H1 (cell line): ENCODE results near the gene CDYL2. TPM values are rescaled to one million over a fixed set of nuclear protein-coding genes. Genes with fewer than 3 reads are reported as not detected.

Experiments used
- CBX5 ChIP-seq: fragments of 300-800, 300-1000 bp; sonication (generic); IDR thresholded peaks from 2 replicates; pipeline ENCODE4 v1.7.1; 2016; ENCODE audit warnings: antibody characterized with exemption, low read length, low read depth
- CEBPB ChIP-seq: IDR thresholded peaks from 2 replicates; pipeline ENCODE4 v1.6.1; 2012; ENCODE audit warnings: low read depth, low read length
- GTF2F1 ChIP-seq: IDR thresholded peaks from 2 replicates; pipeline ENCODE4 v1.6.1; 2012; ENCODE audit warnings: low read depth, low read length, improper control_type of control experiment, borderline replicate concordance
- MAFK ChIP-seq: IDR thresholded peaks from 2 replicates; pipeline ENCODE4 v1.6.1; 2012; ENCODE audit warnings: low read depth, mild to moderate bottlenecking, improper control_type of control experiment, low read length
- polyA plus RNA-seq, 7 experiments: library from polyadenylated mRNA; depleted of rRNA in 3 of 7; stranded (reverse) in 5 of 7; unstranded in 2 of 7; fragments of >200 nt in 5 of 7; fragments of 200-250 nt in 2 of 7; gene quantifications; 1 replicate in 5 of 7; 2 replicates in 1 of 7; 4 replicates in 1 of 7; pipeline versions ENCODE4 v1.2.1 to v1.2.3, GENCODE V29; 2011 to 2013; ENCODE audit warnings: missing spikeins in 2 of 7, mixed read lengths in 2 of 7
- total RNA-seq: library from RNA; stranded (reverse); fragmentation: NEBNext Ultra II Directional; extraction: Animal tissue kit (Norgen Biotek cat#: 25700); gene quantifications from 2 replicates; pipeline ENCODE4 v1.2.1, GENCODE V29; 2021
- TF ChIP-seq, protein P1 (sequence below): fragments of 300-600 bp; sonication (generic); IDR thresholded peaks from 2 replicates; pipeline ENCODE4 v1.7.1; 2012; ENCODE audit warnings: low read length, moderate library complexity, mild to moderate bottlenecking, inconsistent platforms; ENCODE audit not compliant: insufficient replicate concordance
- TF ChIP-seq, protein P2 (sequence below): IDR thresholded peaks from 2 replicates; pipeline ENCODE4 v1.6.1; 2012; ENCODE audit warnings: low read length, inconsistent platforms

The CDYL2 gene
- total and polyA plus RNA-seq, 2 of the 8 experiments (the other 6 are each of a cell fraction or from before 2014, with no cell fraction given) = 0.33 to 5.3 TPM

DNA sequence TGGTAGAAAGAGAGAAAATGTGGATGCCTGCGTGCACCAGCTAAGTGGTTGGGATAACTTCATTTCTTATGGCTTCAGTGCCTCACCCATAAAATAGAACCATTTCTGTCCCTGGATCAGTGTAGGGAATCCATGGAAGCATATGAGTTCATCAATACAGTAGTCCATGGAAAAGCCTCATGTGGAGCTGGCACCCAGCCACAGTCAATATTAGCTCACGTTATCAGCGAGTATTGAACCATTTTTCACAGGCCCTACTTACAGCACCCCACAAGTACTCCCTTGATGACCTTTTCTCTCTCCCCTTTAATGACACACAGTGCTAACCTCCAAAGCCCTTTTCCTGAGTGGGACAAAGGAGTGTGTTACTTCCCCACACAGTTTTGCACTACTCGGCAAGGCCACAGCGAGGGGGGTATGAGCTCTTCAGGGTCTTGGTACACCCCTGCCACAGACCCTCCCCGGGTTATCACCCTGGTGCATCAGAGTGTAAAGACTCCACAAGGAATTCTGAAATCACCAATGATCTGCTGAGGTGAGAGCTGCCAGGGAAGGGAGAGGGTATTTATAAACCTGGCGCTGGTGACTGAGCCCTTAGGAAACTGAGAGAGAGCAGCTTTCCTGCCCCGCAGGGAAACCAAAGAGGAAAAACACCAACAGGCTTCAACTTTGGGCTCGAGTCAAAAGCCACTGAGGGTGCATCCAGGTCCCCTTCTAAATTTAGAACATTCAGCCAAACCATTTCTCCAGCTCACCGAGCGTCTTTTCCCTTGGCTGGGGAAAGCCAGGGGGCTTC lies 226.7 kb downstream of the CDYL2 start (continued):
- TF ChIP-seq, protein P1, sequence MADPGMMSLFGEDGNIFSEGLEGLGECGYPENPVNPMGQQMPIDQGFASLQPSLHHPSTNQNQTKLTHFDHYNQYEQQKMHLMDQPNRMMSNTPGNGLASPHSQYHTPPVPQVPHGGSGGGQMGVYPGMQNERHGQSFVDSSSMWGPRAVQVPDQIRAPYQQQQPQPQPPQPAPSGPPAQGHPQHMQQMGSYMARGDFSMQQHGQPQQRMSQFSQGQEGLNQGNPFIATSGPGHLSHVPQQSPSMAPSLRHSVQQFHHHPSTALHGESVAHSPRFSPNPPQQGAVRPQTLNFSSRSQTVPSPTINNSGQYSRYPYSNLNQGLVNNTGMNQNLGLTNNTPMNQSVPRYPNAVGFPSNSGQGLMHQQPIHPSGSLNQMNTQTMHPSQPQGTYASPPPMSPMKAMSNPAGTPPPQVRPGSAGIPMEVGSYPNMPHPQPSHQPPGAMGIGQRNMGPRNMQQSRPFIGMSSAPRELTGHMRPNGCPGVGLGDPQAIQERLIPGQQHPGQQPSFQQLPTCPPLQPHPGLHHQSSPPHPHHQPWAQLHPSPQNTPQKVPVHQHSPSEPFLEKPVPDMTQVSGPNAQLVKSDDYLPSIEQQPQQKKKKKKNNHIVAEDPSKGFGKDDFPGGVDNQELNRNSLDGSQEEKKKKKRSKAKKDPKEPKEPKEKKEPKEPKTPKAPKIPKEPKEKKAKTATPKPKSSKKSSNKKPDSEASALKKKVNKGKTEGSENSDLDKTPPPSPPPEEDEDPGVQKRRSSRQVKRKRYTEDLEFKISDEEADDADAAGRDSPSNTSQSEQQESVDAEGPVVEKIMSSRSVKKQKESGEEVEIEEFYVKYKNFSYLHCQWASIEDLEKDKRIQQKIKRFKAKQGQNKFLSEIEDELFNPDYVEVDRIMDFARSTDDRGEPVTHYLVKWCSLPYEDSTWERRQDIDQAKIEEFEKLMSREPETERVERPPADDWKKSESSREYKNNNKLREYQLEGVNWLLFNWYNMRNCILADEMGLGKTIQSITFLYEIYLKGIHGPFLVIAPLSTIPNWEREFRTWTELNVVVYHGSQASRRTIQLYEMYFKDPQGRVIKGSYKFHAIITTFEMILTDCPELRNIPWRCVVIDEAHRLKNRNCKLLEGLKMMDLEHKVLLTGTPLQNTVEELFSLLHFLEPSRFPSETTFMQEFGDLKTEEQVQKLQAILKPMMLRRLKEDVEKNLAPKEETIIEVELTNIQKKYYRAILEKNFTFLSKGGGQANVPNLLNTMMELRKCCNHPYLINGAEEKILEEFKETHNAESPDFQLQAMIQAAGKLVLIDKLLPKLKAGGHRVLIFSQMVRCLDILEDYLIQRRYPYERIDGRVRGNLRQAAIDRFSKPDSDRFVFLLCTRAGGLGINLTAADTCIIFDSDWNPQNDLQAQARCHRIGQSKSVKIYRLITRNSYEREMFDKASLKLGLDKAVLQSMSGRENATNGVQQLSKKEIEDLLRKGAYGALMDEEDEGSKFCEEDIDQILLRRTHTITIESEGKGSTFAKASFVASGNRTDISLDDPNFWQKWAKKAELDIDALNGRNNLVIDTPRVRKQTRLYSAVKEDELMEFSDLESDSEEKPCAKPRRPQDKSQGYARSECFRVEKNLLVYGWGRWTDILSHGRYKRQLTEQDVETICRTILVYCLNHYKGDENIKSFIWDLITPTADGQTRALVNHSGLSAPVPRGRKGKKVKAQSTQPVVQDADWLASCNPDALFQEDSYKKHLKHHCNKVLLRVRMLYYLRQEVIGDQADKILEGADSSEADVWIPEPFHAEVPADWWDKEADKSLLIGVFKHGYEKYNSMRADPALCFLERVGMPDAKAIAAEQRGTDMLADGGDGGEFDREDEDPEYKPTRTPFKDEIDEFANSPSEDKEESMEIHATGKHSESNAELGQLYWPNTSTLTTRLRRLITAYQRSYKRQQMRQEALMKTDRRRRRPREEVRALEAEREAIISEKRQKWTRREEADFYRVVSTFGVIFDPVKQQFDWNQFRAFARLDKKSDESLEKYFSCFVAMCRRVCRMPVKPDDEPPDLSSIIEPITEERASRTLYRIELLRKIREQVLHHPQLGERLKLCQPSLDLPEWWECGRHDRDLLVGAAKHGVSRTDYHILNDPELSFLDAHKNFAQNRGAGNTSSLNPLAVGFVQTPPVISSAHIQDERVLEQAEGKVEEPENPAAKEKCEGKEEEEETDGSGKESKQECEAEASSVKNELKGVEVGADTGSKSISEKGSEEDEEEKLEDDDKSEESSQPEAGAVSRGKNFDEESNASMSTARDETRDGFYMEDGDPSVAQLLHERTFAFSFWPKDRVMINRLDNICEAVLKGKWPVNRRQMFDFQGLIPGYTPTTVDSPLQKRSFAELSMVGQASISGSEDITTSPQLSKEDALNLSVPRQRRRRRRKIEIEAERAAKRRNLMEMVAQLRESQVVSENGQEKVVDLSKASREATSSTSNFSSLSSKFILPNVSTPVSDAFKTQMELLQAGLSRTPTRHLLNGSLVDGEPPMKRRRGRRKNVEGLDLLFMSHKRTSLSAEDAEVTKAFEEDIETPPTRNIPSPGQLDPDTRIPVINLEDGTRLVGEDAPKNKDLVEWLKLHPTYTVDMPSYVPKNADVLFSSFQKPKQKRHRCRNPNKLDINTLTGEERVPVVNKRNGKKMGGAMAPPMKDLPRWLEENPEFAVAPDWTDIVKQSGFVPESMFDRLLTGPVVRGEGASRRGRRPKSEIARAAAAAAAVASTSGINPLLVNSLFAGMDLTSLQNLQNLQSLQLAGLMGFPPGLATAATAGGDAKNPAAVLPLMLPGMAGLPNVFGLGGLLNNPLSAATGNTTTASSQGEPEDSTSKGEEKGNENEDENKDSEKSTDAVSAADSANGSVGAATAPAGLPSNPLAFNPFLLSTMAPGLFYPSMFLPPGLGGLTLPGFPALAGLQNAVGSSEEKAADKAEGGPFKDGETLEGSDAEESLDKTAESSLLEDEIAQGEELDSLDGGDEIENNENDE = no peak
- TF ChIP-seq GTF2F1 (no peak), MAFK (no peak), CEBPB (no peak), CBX5 (no peak)
- TF ChIP-seq, protein P2, sequence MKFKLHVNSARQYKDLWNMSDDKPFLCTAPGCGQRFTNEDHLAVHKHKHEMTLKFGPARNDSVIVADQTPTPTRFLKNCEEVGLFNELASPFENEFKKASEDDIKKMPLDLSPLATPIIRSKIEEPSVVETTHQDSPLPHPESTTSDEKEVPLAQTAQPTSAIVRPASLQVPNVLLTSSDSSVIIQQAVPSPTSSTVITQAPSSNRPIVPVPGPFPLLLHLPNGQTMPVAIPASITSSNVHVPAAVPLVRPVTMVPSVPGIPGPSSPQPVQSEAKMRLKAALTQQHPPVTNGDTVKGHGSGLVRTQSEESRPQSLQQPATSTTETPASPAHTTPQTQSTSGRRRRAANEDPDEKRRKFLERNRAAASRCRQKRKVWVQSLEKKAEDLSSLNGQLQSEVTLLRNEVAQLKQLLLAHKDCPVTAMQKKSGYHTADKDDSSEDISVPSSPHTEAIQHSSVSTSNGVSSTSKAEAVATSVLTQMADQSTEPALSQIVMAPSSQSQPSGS = no peak
